DOHH2 (cell line): Measurements from ENCODE around the gene GPATCH8.

Experiments
- H3F3A ChIP-seq: fragments of 200-600 bp; sonication (generic), shearing (Covaris generic); 2 replicates; pipeline ENCODE4 v1.6.0; 2016; ENCODE audit warnings: antibody characterized with exemption, mild to moderate bottlenecking; ENCODE audit not compliant: control insufficient read depth, insufficient read depth
- H3K27ac ChIP-seq: fragments of 200-600 bp; sonication (generic); 2 replicates; pipeline ENCODE4 v1.5.1; 2014; ENCODE audit warnings: low read depth, mild to moderate bottlenecking, low read length, moderate library complexity
- H3K27me3 ChIP-seq: fragments of 200-600 bp; sonication (generic); 2 replicates; pipeline ENCODE4 v1.6.1; 2014; ENCODE audit warnings: mild to moderate bottlenecking, low read length, mixed read lengths; ENCODE audit not compliant: control insufficient read depth
- H3K36me3 ChIP-seq: fragments of 200-600 bp; sonication (generic); 2 replicates; pipeline ENCODE4 v1.6.1; 2014; ENCODE audit warnings: mild to moderate bottlenecking, low read length, moderate library complexity, mixed read lengths; ENCODE audit not compliant: control insufficient read depth
- H3K4me1 ChIP-seq: fragments of 200-600 bp; sonication (generic); 2 replicates; pipeline ENCODE4 v1.6.1; 2014; ENCODE audit warnings: mild to moderate bottlenecking, low read length, mixed read lengths; ENCODE audit not compliant: control insufficient read depth
- H3K4me2 ChIP-seq: fragments of 200-600 bp; sonication (generic); 2 replicates; pipeline ENCODE4 v1.6.0; 2014; ENCODE audit warnings: mild to moderate bottlenecking, low read length, moderate library complexity
- H3K4me3 ChIP-seq: fragments of 200-600 bp; sonication (generic); 2 replicates; pipeline ENCODE4 v1.5.1; 2014; ENCODE audit warnings: mild to moderate bottlenecking, low read length, mixed read lengths
- H3K79me2 ChIP-seq: fragments of 200-600 bp; sonication (generic); 2 replicates; pipeline ENCODE4 v1.6.1; 2014; ENCODE audit warnings: mild to moderate bottlenecking, low read length, mixed read lengths; ENCODE audit not compliant: control insufficient read depth
- H3K9me2 ChIP-seq: fragments of 200-600 bp; sonication (generic); replicated peaks from 2 replicates; pipeline ENCODE4 v1.6.1; 2014; ENCODE audit warnings: mild to moderate bottlenecking, low read length, mixed read lengths; ENCODE audit not compliant: control insufficient read depth
- H3K9me3 ChIP-seq: fragments of 200-600 bp; sonication (generic); 2 replicates; pipeline ENCODE4 v1.6.1; 2014; ENCODE audit warnings: antibody characterized with exemption, low read length, mixed read lengths; ENCODE audit not compliant: control insufficient read depth, insufficient read depth
- H4K20me1 ChIP-seq: fragments of 200-600 bp; sonication (generic); 2 replicates; pipeline ENCODE4 v1.6.0; 2014; ENCODE audit warnings: low read depth, mild to moderate bottlenecking, antibody characterized with exemption, low read length, moderate library complexity; ENCODE audit not compliant: control insufficient read depth, insufficient read depth
- CTCF ChIP-seq: fragments of 200-600 bp; sonication (generic); IDR thresholded peaks from one replicate; pipeline ENCODE4 v1.5.1; 2014; ENCODE audit warnings: antibody characterized with exemption, mild to moderate bottlenecking, low read depth, low read length; ENCODE audit not compliant: poor library complexity, severe bottlenecking
- EZH2phosphoT487 ChIP-seq: fragments of 200-600 bp; sonication (generic); IDR thresholded peaks from 2 replicates; pipeline ENCODE4 v1.6.1; 2017; ENCODE audit warnings: borderline replicate concordance, mild to moderate bottlenecking, antibody characterized with exemption, low read length, moderate library complexity, mixed read lengths

GPATCH8 gene

GRCh38 chr17:44465276-44465675, 37.9 kb downstream of the GPATCH8 start:
- H3K4me1 ChIP-seq = no peaks in the 10 kb centered on the region
- no peak for TF ChIP-seq EZH2phosphoT487
- no peak for TF ChIP-seq CTCF
- no peaks in the 10 kb centered on the region for H3K9me3 ChIP-seq
- H3K79me2 ChIP-seq = peaks cover 47% of the 10 kb centered on the region
- no peak overlapping the region for H3K4me3 ChIP-seq
- no peak overlapping the region for H3K27ac ChIP-seq
- H3F3A ChIP-seq = no peaks in the 10 kb centered on the region
- H3K27me3 ChIP-seq = no peaks in the 10 kb centered on the region
- peaks cover 8% of the 10 kb centered on the region; the same call in 1 of the 2 replicates for H4K20me1 ChIP-seq
- no peak overlapping the region for H3K4me2 ChIP-seq
- no peaks in the 10 kb centered on the region for H3K9me2 ChIP-seq
- H3K36me3 ChIP-seq = peaks cover 51% of the 10 kb centered on the region

GRCh38 chr17:44464037-44464436, 39.2 kb downstream of the GPATCH8 start:
- TF ChIP-seq EZH2phosphoT487 = no peak
- no peak for TF ChIP-seq CTCF
- H3K4me2 ChIP-seq = no peak overlapping the region
- no peaks in the 10 kb centered on the region for H3K9me2 ChIP-seq
- H3K79me2 ChIP-seq = peaks cover 36% of the 10 kb centered on the region
- H3K9me3 ChIP-seq = no peaks in the 10 kb centered on the region
- H3F3A ChIP-seq = no peaks in the 10 kb centered on the region
- no peaks in the 10 kb centered on the region for H3K27me3 ChIP-seq
- no peak overlapping the region for H3K27ac ChIP-seq
- peaks cover 49% of the 10 kb centered on the region for H3K36me3 ChIP-seq
- H3K4me3 ChIP-seq = no peak overlapping the region
- no peaks in the 10 kb centered on the region for H3K4me1 ChIP-seq
- H4K20me1 ChIP-seq = peaks cover 8% of the 10 kb centered on the region; the same call in 1 of the 2 replicates

- Histone ChIP-seq H3K9me2 (no peaks in the 10 kb centered on the region), H3F3A (peaks cover 13% of the 10 kb centered on the region), H3K79me2 (peaks cover 17% of the 10 kb centered on the region), H3K4me1 (peaks cover 14% of the 10 kb centered on the region), H3K27ac (no peak overlapping the region), H3K4me3 (no peak overlapping the region), H3K36me3 (no peaks in the 10 kb centered on the region), H3K9me3 (no peaks in the 10 kb centered on the region), H4K20me1 (no peaks in the 10 kb centered on the region), H3K27me3 (no peaks in the 10 kb centered on the region), H3K4me2 (no peak overlapping the region)
- no peak for TF ChIP-seq CTCF
- no peak for TF ChIP-seq EZH2phosphoT487
Measured at GRCh38 chr17:44451832-44452231, 51.4 kb downstream of the GPATCH8 start.
